Thyroid gland (tissue), 4 donors: ENCODE measurements around the gene ZKSCAN8. TPM values are rescaled to one million over a fixed set of nuclear protein-coding genes. Genes with fewer than 3 reads are reported as not detected.

Experiments used
- DNase-seq, 2 donors: peaks; one replicate each; pipeline ENCODE4 v3.0.0-alpha.2; 2019
- H3K27ac ChIP-seq, 3 donors: fragments of 200-600 bp; sonication (generic); 1 replicate in 2 of 3; 2 replicates in 1 of 3; pipeline ENCODE4 v1.5.1; 2016 to 2019; ENCODE audit warnings: mild to moderate bottlenecking in 1 of 3, moderate library complexity in 1 of 3
- H3K27me3 ChIP-seq: fragments of 200-600 bp; sonication (generic); one replicate; pipeline ENCODE4 v1.5.1; 2019
- H3K36me3 ChIP-seq, 2 donors: fragments of 200-600 bp; sonication (generic); one replicate each; pipeline ENCODE4 v1.5.1; 2016 to 2019
- H3K4me1 ChIP-seq, 2 donors: fragments of 200-600 bp; sonication (generic); one replicate each; pipeline ENCODE4 v1.5.1; 2017 to 2019
- H3K4me3 ChIP-seq, 3 donors: fragments of 200-600 bp; sonication (generic); replicated peaks in 1 of 3; 1 replicate in 2 of 3; 2 replicates in 1 of 3; pipeline ENCODE4 v1.5.1; 2016; ENCODE audit warnings: mild to moderate bottlenecking in 1 of 3
- H3K9me3 ChIP-seq: fragments of 200-600 bp; sonication (generic); one replicate; pipeline ENCODE4 v1.5.1; 2017
- CTCF ChIP-seq, 6 experiments: fragments of 200-600 bp in 3 of 6; fragments of 450-650 bp in 3 of 6; sonication (generic) in 3 of 6; IDR thresholded peaks; one replicate each; pipeline ENCODE4 v1.5.1; 2016 to 2019; ENCODE audit warnings: antibody characterized with exemption in 6 of 6, mild to moderate bottlenecking in 2 of 6, inconsistent platforms in 1 of 6, moderate library complexity in 1 of 6
- POLR2A ChIP-seq, 2 donors: fragments of 450-650 bp; IDR thresholded peaks; one replicate each; pipeline ENCODE4 v1.6.1; 2017; ENCODE audit warnings: antibody characterized with exemption in 2 of 2, mild to moderate bottlenecking in 2 of 2, moderate library complexity in 1 of 2
- WGBS, 2 donors: methylation state at CpG; one replicate each; pipeline ENCODE4 v1.1.5; 2017; 5-methylcytosine and 5-hydroxymethylcytosine counted together
- intact Hi-C: fragments of 100-400 bp; cut with DNase I; formaldehyde crosslinking; loops from one replicate; pipeline ENCODE4 v1.15.1; 2023
- total RNA-seq, 4 donors: library from RNA; depleted of rRNA; stranded (reverse); fragments of >200 nt; gene quantifications; one replicate each; pipeline ENCODE4 v1.2.3, GENCODE V29; 2016

ZKSCAN8 gene
- total RNA-seq, 4 donors from 2014 or later = 21.5 to 44.2 (median 26.8) TPM

- no peak overlapping the region for H3K27ac ChIP-seq
- no peak for TF ChIP-seq CTCF (IDR thresholded peaks at IDR 0.05)
- no peak for TF ChIP-seq POLR2A (IDR thresholded peaks at IDR 0.05)
- no peaks in the 10 kb centered on the region for H3K4me1 ChIP-seq
- no peaks in the 10 kb centered on the region for H3K27me3 ChIP-seq
- H3K9me3 ChIP-seq = no peaks in the 10 kb centered on the region
- no peak overlapping the region for H3K4me3 ChIP-seq
- DNase-seq = no peak
- H3K36me3 ChIP-seq = no peaks in the 10 kb centered on the region
- 78 to 94% methylated on average over 1 of the region's 1 CpG for WGBS, 2 donors
- intact Hi-C loops = no loop called here
Measured at GRCh38 chr6:28167926-28168325, 26.2 kb downstream of the ZKSCAN8 start.

DNA sequence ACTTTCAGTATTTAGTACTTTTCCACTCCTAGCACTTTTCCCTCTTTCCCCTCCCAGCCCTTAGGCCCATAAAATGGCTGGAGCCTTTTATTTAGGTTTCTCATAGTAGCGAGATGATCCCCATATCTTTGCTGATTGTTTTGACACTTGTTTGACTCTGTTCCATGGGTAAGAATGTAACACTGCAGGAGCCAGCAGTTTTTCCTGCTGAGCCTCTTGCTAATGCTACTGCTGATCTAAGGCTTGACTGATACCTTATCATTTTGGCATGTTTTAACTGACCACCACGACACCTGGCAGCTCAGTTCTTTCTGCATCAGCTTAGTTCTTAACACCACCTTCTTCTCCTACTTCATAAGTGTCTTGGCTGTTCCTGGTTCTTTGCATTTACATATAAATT is 29.6 kb downstream of the ZKSCAN8 start:
- H3K4me1 ChIP-seq = no peaks in the 10 kb centered on the region
- no peaks in the 10 kb centered on the region for H3K9me3 ChIP-seq
- intact Hi-C loops = no loop called here
- H3K27me3 ChIP-seq = no peaks in the 10 kb centered on the region
- no peak overlapping the region for H3K27ac ChIP-seq
- 68 to 90% methylated on average over 2 of the region's 2 CpGs for WGBS, 2 donors
- DNase-seq = no peak
- TF ChIP-seq CTCF (IDR thresholded peaks at IDR 0.05) (no peak), POLR2A (IDR thresholded peaks at IDR 0.05) (no peak)
- no peaks in the 10 kb centered on the region for H3K36me3 ChIP-seq
- H3K4me3 ChIP-seq = no peak overlapping the region

GRCh38 chr6:28172006-28172405 is 30.3 kb downstream of the ZKSCAN8 start:
- TF ChIP-seq CTCF (IDR thresholded peaks at IDR 0.05) = no peak
- no peak for TF ChIP-seq POLR2A (IDR thresholded peaks at IDR 0.05)
- no peak for DNase-seq
- Histone ChIP-seq H3K27me3 (no peaks in the 10 kb centered on the region), H3K36me3 (no peaks in the 10 kb centered on the region), H3K27ac (no peak overlapping the region), H3K4me3 (no peak overlapping the region), H3K9me3 (no peaks in the 10 kb centered on the region), H3K4me1 (no peaks in the 10 kb centered on the region)
- intact Hi-C loops = no loop called here
- 93 to 97% methylated on average over 2 of the region's 2 CpGs for WGBS, 2 donors

- intact Hi-C loops = no loop called here
- Histone ChIP-seq H3K4me1 (no peaks in the 10 kb centered on the region), H3K36me3 (no peaks in the 10 kb centered on the region), H3K4me3 (no peak overlapping the region), H3K27ac (no peak overlapping the region), H3K27me3 (no peaks in the 10 kb centered on the region), H3K9me3 (no peaks in the 10 kb centered on the region)
- DNase-seq = no peak
- TF ChIP-seq POLR2A (IDR thresholded peaks at IDR 0.05) (no peak), CTCF (IDR thresholded peaks at IDR 0.05) (no peak)
- WGBS, 2 donors = 94 to 98% methylated on average over 1 of the region's 1 CpG
Measured at GRCh38 chr6:28176373-28176772, 34.7 kb downstream of the ZKSCAN8 start.

GRCh38 chr6:28182255-28182654 is 40.6 kb downstream of the ZKSCAN8 start:
- intact Hi-C loops = no loop called here

More at GRCh38 chr6:28182255-28182654, 40.6 kb downstream of the ZKSCAN8 start:
- Histone ChIP-seq H3K4me1 (no peaks in the 10 kb centered on the region), H3K36me3 (no peaks in the 10 kb centered on the region), H3K27ac (no peak overlapping the region), H3K27me3 (no peaks in the 10 kb centered on the region), H3K9me3 (peaks cover 7% of the 10 kb centered on the region), H3K4me3 (no peak overlapping the region)
- no peak for DNase-seq
- 88 to 90% methylated on average over 1 of the region's 1 CpG for WGBS, 2 donors
- TF ChIP-seq POLR2A (IDR thresholded peaks at IDR 0.05) (no peak), CTCF (IDR thresholded peaks at IDR 0.05) (no peak)
